ENCODE results near the gene IL2RG. TPM values are rescaled to one million over a fixed set of nuclear protein-coding genes. Genes with fewer than 3 reads are reported as not detected.

The IL2RG gene
- total RNA-seq, 2 experiments from 2014 or later, result 348 to 351 TPM

- H3K9me3 Mint-ChIP-seq (ENCODE audit: insufficient read depth), result no peaks in the 10 kb centered on the region
- peaks cover 5% of the 10 kb centered on the region for H3K27me3 Mint-ChIP-seq (ENCODE audit: low read depth)
Measured at GRCh38 chrX:71067712-71068043, 43.7 kb downstream of the IL2RG start.

GRCh38 chrX:71067089-71067488, 44.3 kb downstream of the IL2RG start:
- ATAC-seq (no peak), DNase-seq (no peak)
- Mint-ChIP-seq H3K9me3 (ENCODE audit: insufficient read depth) (no peaks in the 10 kb centered on the region), H3K4me1 (ENCODE audit: low read depth) (peaks cover 19% of the 10 kb centered on the region), H3K4me3 (peak overlapping the region; percentile 93), H3K27me3 (ENCODE audit: low read depth) (peaks cover under 1% of the 10 kb centered on the region), H3K27ac (peak overlapping the region; percentile 95), H3K36me3 (ENCODE audit: low read depth) (peaks cover 16% of the 10 kb centered on the region)
- POLR2A ChIA-PET, result interaction anchor here (1.1 to 1.5 kb wide), 5 partner anchors 8 to 299 kb away, joined by 3 to 9 read pairs (median 5); partner anchors contain the start of genes IL2RG, NONO and TAF1
- CTCF ChIA-PET, result no interaction called here

More at GRCh38 chrX:71067712-71068043, 43.7 kb downstream of the IL2RG start:
- peaks cover 14% of the 10 kb centered on the region for H3K36me3 Mint-ChIP-seq (ENCODE audit: low read depth)
- ATAC-seq, result no peak
- ChIA-PET POLR2A (interaction anchor here (1.1 to 1.5 kb wide), 5 partner anchors 8 to 298 kb away, joined by 3 to 9 read pairs (median 5); partner anchors contain the start of genes IL2RG, NONO and TAF1), CTCF (interaction anchor here (0.7 kb wide), 1 partner anchor 24 kb away, joined by 4 read pairs; no protein-coding TSS in a partner anchor)
- peak overlapping the region; percentile 93 for H3K4me3 Mint-ChIP-seq
- peak overlapping the region; percentile 95 for H3K27ac Mint-ChIP-seq
- H3K4me1 Mint-ChIP-seq (ENCODE audit: low read depth), result peaks cover 19% of the 10 kb centered on the region
- DNase-seq, result no peak

- H3K4me3 Mint-ChIP-seq, result no peak overlapping the region
- ChIA-PET CTCF (no interaction called here), POLR2A (interaction anchor here (2.3 kb wide), 1 partner anchor 8 kb away, joined by 9 read pairs; the partner anchor contains the start of gene SNX12)
- H3K4me1 Mint-ChIP-seq (ENCODE audit: low read depth), result peaks cover 46% of the 10 kb centered on the region
- no peak for ATAC-seq
- peaks cover 39% of the 10 kb centered on the region for H3K36me3 Mint-ChIP-seq (ENCODE audit: low read depth)
- no peaks in the 10 kb centered on the region for H3K27me3 Mint-ChIP-seq (ENCODE audit: low read depth)
- DNase-seq, result no peak
- H3K9me3 Mint-ChIP-seq (ENCODE audit: insufficient read depth), result no peaks in the 10 kb centered on the region
- H3K27ac Mint-ChIP-seq, result peak overlapping the region; percentile 78
Measured at GRCh38 chrX:71060127-71060526, 51.2 kb downstream of the IL2RG start.

- Mint-ChIP-seq H3K9me3 (ENCODE audit: insufficient read depth) (no peaks in the 10 kb centered on the region), H3K36me3 (ENCODE audit: low read depth) (peaks cover 41% of the 10 kb centered on the region), H3K27me3 (ENCODE audit: low read depth) (no peaks in the 10 kb centered on the region), H3K27ac (peak overlapping the region; percentile 78), H3K4me1 (ENCODE audit: low read depth) (peaks cover 39% of the 10 kb centered on the region), H3K4me3 (peak overlapping the region; percentile 22)
- no peak for DNase-seq
- ChIA-PET POLR2A (interaction anchor here (2.3 kb wide), 1 partner anchor 10 kb away, joined by 9 read pairs; the partner anchor contains the start of gene SNX12), CTCF (interaction anchor here (0.8 kb wide), 1 partner anchor 1497 kb away, joined by 3 read pairs; no protein-coding TSS in a partner anchor)
- no peak for ATAC-seq
Measured at GRCh38 chrX:71057848-71058530, 53.4 kb downstream of the IL2RG start.

Other genes starting within 250 kb of the IL2RG start
- gene TEX11, start 202.9 kb downstream of the IL2RG start, total RNA-seq, result not detected
- 1 to 10 TPM; 1.0 to 1.7 TPM for gene SLC7A3, start 180.5 kb downstream of the IL2RG start, total RNA-seq
- gene SNX12, start 43.2 kb downstream of the IL2RG start, total RNA-seq, result 10 to 100 TPM; 38.9 to 46.9 TPM
- 10 to 100 TPM; 12.7 to 14.2 TPM for gene FOXO4, start 15.7 kb downstream of the IL2RG start, total RNA-seq
- 10 to 100 TPM; 12.7 to 17.6 TPM for gene CXorf65, start 4.8 kb downstream of the IL2RG start, total RNA-seq
- gene MED12, start 7.0 kb upstream of the IL2RG start, total RNA-seq, result 10 to 100 TPM; 49.0 to 50.2 TPM
- under 1 TPM; 0.74 to 0.83 TPM for gene NLGN3, start 33.3 kb upstream of the IL2RG start, total RNA-seq
- gene GJB1, start 111.6 kb upstream of the IL2RG start, total RNA-seq, result not detected
- gene ZMYM3, start 142.6 kb upstream of the IL2RG start, total RNA-seq, result 10 to 100 TPM; 31.9 to 33.4 TPM
- 100 to 1,000 TPM; 446 to 478 TPM for gene NONO, start 172.1 kb upstream of the IL2RG start, total RNA-seq
- gene ITGB1BP2, start 190.2 kb upstream of the IL2RG start, total RNA-seq, result 1 to 10 TPM; 5.4 to 5.5 TPM